Adipose tissue (tissue), 3 donors: ENCODE measurements around the gene STK32B. TPM values are rescaled to one million over a fixed set of nuclear protein-coding genes. Genes with fewer than 3 reads are reported as not detected.

Experiments used
- H3K27ac ChIP-seq: one replicate; pipeline ENCODE4 v1.5.1; 2013; ENCODE audit warnings: low read depth, low read length
- WGBS, 3 donors: extraction: QIAGEN DNeasy Blood & Tissue Kit; methylation state at CpG; one replicate each; pipeline ENCODE4 v1.1.7; 2013; 5-methylcytosine and 5-hydroxymethylcytosine counted together
- polyA plus RNA-seq, 3 donors: library from polyadenylated mRNA; stranded (reverse); fragments of 200-250 nt; gene quantifications; one replicate each; pipeline ENCODE4 v1.2.3, GENCODE V29; 2013
- donor health status: healthy with polysubstance abuse.
- donor health status: Bipolar disorder and iron deficiency.
- donor health status: healthy.

STK32B gene
- polyA plus RNA-seq, 3 donors, result 0.41 to 6.0 (median 1.3) TPM

- WGBS, 3 donors, result 86 to 96% (median 90%) methylated on average over 3 of the region's 3 CpGs
- no peak overlapping the region for H3K27ac ChIP-seq
Observed at GRCh38 chr4:5138389-5138788, 87.1 kb downstream of the STK32B start.

GRCh38 chr4:5139141-5139540 lies 87.9 kb downstream of the STK32B start:
- WGBS, 3 donors, result 76 to 88% (median 76%) methylated on average over 2 of the region's 2 CpGs
- H3K27ac ChIP-seq, result no peak overlapping the region

GRCh38 chr4:5141802-5142201 lies 90.5 kb downstream of the STK32B start:
- no peak overlapping the region for H3K27ac ChIP-seq
- WGBS, 3 donors, result 84 to 87% (median 85%) methylated on average over 4 of the region's 4 CpGs

- H3K27ac ChIP-seq, result no peak overlapping the region
- WGBS, 3 donors, result 83 to 91% (median 90%) methylated on average over 3 of the region's 3 CpGs
Observed at GRCh38 chr4:5142726-5143125, 91.4 kb downstream of the STK32B start.

- 76 to 78% (median 77%) methylated on average over 3 of the region's 3 CpGs for WGBS, 3 donors
- no peak overlapping the region for H3K27ac ChIP-seq
Observed at GRCh38 chr4:5143306-5143861, 92.1 kb downstream of the STK32B start.

GRCh38 chr4:5143940-5144339 lies 92.7 kb downstream of the STK32B start:
- H3K27ac ChIP-seq, result no peak overlapping the region
- WGBS, 3 donors, result 58 to 76% (median 70%) methylated on average over 4 of the region's 4 CpGs

- WGBS, 3 donors, result 55 to 84% (median 83%) methylated on average over 2 of the region's 2 CpGs
- H3K27ac ChIP-seq, result no peak overlapping the region
Observed at GRCh38 chr4:5144384-5144783, 93.1 kb downstream of the STK32B start.

- no peak overlapping the region for H3K27ac ChIP-seq
- 67 to 87% (median 79%) methylated on average over 6 of the region's 6 CpGs for WGBS, 3 donors
Observed at GRCh38 chr4:5146248-5146647, 95.0 kb downstream of the STK32B start.

- H3K27ac ChIP-seq, result no peak overlapping the region
- WGBS, 3 donors, result 79 to 90% (median 88%) methylated on average over 6 of the region's 6 CpGs
Observed at GRCh38 chr4:5152521-5152920, 101.2 kb downstream of the STK32B start.

GRCh38 chr4:5156682-5157081 lies 105.4 kb downstream of the STK32B start:
- 25 to 48% (median 38%) methylated on average over 3 of the region's 3 CpGs for WGBS, 3 donors

GRCh38 chr4:5157791-5158770 lies 106.8 kb downstream of the STK32B start:
- H3K27ac ChIP-seq, result no peak overlapping the region
- 56 to 85% (median 78%) methylated on average over 17 of the region's 17 CpGs for WGBS, 3 donors

More at GRCh38 chr4:5156682-5157081, 105.4 kb downstream of the STK32B start:
- no peak overlapping the region for H3K27ac ChIP-seq

- WGBS, 3 donors, result 89 to 96% (median 95%) methylated on average over 6 of the region's 6 CpGs
- no peak overlapping the region for H3K27ac ChIP-seq
Observed at GRCh38 chr4:5158825-5159224, 107.5 kb downstream of the STK32B start.

- WGBS, 3 donors, result 59 to 90% (median 86%) methylated on average over 4 of the region's 4 CpGs
- no peak overlapping the region for H3K27ac ChIP-seq
Observed at GRCh38 chr4:5160668-5161067, 109.4 kb downstream of the STK32B start.

GRCh38 chr4:5162909-5163508 lies 111.7 kb downstream of the STK32B start:
- WGBS, 3 donors, result 55 to 71% (median 65%) methylated on average over 6 of the region's 6 CpGs

GRCh38 chr4:5164221-5164912 lies 113.1 kb downstream of the STK32B start:
- H3K27ac ChIP-seq, result no peak overlapping the region
- 81 to 94% (median 91%) methylated on average over 10 of the region's 10 CpGs for WGBS, 3 donors

More at GRCh38 chr4:5162909-5163508, 111.7 kb downstream of the STK32B start:
- H3K27ac ChIP-seq, result no peak overlapping the region

- H3K27ac ChIP-seq, result no peak overlapping the region
- WGBS, 3 donors, result 61 to 85% (median 75%) methylated on average over 29 of the region's 29 CpGs
Observed at GRCh38 chr4:5165420-5166369, 114.4 kb downstream of the STK32B start.

- no peak overlapping the region for H3K27ac ChIP-seq
- WGBS, 3 donors, result 78 to 89% (median 88%) methylated on average over 4 of the region's 4 CpGs
Observed at GRCh38 chr4:5166377-5166776, 115.1 kb downstream of the STK32B start.

- no peak overlapping the region for H3K27ac ChIP-seq
- WGBS, 3 donors, result 82 to 92% (median 88%) methylated on average over 5 of the region's 5 CpGs
Observed at GRCh38 chr4:5168891-5169290, 117.6 kb downstream of the STK32B start.
